HCT116 (cell line): Measurements from ENCODE around the gene CD1C. TPM values are rescaled to one million over a fixed set of nuclear protein-coding genes. Genes with fewer than 3 reads are reported as not detected.
"Not testable (repeated sequence)": the region's sequence is repeated elsewhere in the genome, so short reads cannot be mapped to it uniquely, and the experiment has no call there.

Experiments
- ATAC-seq: fragments of 200-7000 bp; cut with Tn5 transposase; 2 replicates; pipeline ENCODE4 v1.9.1; 2020; ENCODE audit warnings: mild to moderate bottlenecking, moderate library complexity
- BruUV-seq: library from RNA; stranded (reverse); fragments of 400-500 nt; replicated peaks from 2 replicates; lab custom pipeline; 2021; lab: Mats Ljungman, UMichigan
- CTCF ChIA-PET: fragments of 300-600 bp; sonication (Branson Sonifier 250); formaldehyde crosslinking; loops from one replicate; lab custom pipeline; 2021; ENCODE audit warnings: antibody characterized with exemption; lab: Charles Lee
- POLR2A ChIA-PET: fragments of 300-600, 350-600 bp; sonication (Branson Sonifier 250); formaldehyde crosslinking; loops from one replicate; lab custom pipeline; 2021; ENCODE audit warnings: antibody characterized with exemption; lab: Charles Lee
- RAD21 ChIA-PET, 2 experiments: fragments of 300-600 bp; sonication (Branson Sonifier 250); formaldehyde crosslinking; loops; one replicate each; lab custom pipeline; 2023; ENCODE audit warnings: low total read pairs in 2 of 2; ENCODE audit not compliant: uncharacterized antibody in 2 of 2, unreplicated experiment in 2 of 2, low non-redundant PET in 1 of 2; lab: Charles Lee
- DNase-seq: peaks from one replicate; pipeline ENCODE4 v3.0.0-alpha.2; 2010; ENCODE audit warnings: low read depth, low spot score
- H2AFZ ChIP-seq: fragments of 200-600 bp; shearing (Covaris generic), sonication (generic); 2 replicates; pipeline ENCODE4 v1.6.1; 2017; ENCODE audit warnings: low read depth, mixed run types, mixed read lengths, antibody characterized with exemption, low read length; ENCODE audit not compliant: poor library complexity, severe bottlenecking
- H3K27ac ChIP-seq: 2 replicates; pipeline ENCODE4 v1.5.1; 2012; ENCODE audit warnings: low read depth, low read length
- H3K27me3 ChIP-seq: fragments of 200-600 bp; sonication (generic); 2 replicates; pipeline ENCODE4 v1.6.1; 2016; ENCODE audit warnings: mixed run types, low read length, mixed read lengths; ENCODE audit not compliant: insufficient read depth
- H3K36me3 ChIP-seq, 2 experiments: fragments of 200-500 bp in 1 of 2; fragments of 200-600 bp in 1 of 2; sonication (Bioruptor generic) in 1 of 2; sonication (generic) in 1 of 2; 2 replicates each; pipeline versions ENCODE4 v1.5.1 to v1.6.1; 2014 to 2016; ENCODE audit warnings: low read length in 2 of 2, inconsistent platforms in 1 of 2, mixed read lengths in 1 of 2, mixed run types in 1 of 2; ENCODE audit not compliant: insufficient read depth in 2 of 2, control insufficient read depth in 1 of 2
- H3K4me1 ChIP-seq, 2 experiments: fragments of 200-600 bp in 1 of 2; sonication (generic) in 1 of 2; 2 replicates each; pipeline versions ENCODE4 v1.5.1 to v1.6.1; 2012 to 2017; ENCODE audit warnings: low read length in 2 of 2, inconsistent platforms in 1 of 2, mild to moderate bottlenecking in 1 of 2, mixed read lengths in 1 of 2, mixed run types in 1 of 2, moderate library complexity in 1 of 2; ENCODE audit not compliant: insufficient read depth in 2 of 2, control insufficient read depth in 1 of 2
- H3K4me2 ChIP-seq: fragments of 200-600 bp; sonication (generic); 2 replicates; pipeline ENCODE4 v1.6.1; 2017; ENCODE audit warnings: mixed run types, low read length, mixed read lengths
- H3K4me3 ChIP-seq, 2 experiments: fragments of 200-600 bp in 1 of 2; sonication (generic) in 1 of 2; replicated peaks in 1 of 2; 2 replicates each; pipeline ENCODE4 v1.5.1; 2011 to 2016; ENCODE audit warnings: low read length in 2 of 2, control low read depth in 1 of 2, low read depth in 1 of 2, mild to moderate bottlenecking in 1 of 2, mixed read lengths in 1 of 2, mixed run types in 1 of 2
- H3K79me2 ChIP-seq: fragments of 200-600 bp; sonication (generic); 2 replicates; pipeline ENCODE4 v1.6.1; 2017; ENCODE audit warnings: mild to moderate bottlenecking, mixed run types, low read length, moderate library complexity, mixed read lengths; ENCODE audit not compliant: insufficient read depth
- H3K9ac ChIP-seq: fragments of 200-600 bp; sonication (generic); 2 replicates; pipeline ENCODE4 v1.6.1; 2016; ENCODE audit warnings: low read length, mixed read lengths
- H3K9me2 ChIP-seq: fragments of 200-600 bp; sonication (generic), shearing (Covaris generic); 2 replicates; pipeline ENCODE4 v1.6.1; 2017; ENCODE audit warnings: mixed run types, mild to moderate bottlenecking, moderate library complexity; ENCODE audit not compliant: insufficient read depth
- H3K9me3 ChIP-seq, 2 experiments: fragments of 200-500 bp in 1 of 2; fragments of 200-600 bp in 1 of 2; sonication (Bioruptor generic) in 1 of 2; sonication (generic) in 1 of 2; 2 replicates each; pipeline ENCODE4 v1.6.1; 2014 to 2017; ENCODE audit warnings: low read length in 2 of 2, mixed read lengths in 2 of 2, inconsistent platforms in 1 of 2, low read depth in 1 of 2, mild to moderate bottlenecking in 1 of 2, mixed run types in 1 of 2, moderate library complexity in 1 of 2; ENCODE audit not compliant: control insufficient read depth in 1 of 2, insufficient read depth in 1 of 2
- H4K20me1 ChIP-seq: fragments of 200-600 bp; sonication (generic), shearing (Covaris generic); 2 replicates; pipeline ENCODE4 v1.6.1; 2017; ENCODE audit warnings: mixed run types, mild to moderate bottlenecking, moderate library complexity; ENCODE audit not compliant: insufficient read depth
- CTCF ChIP-seq, 3 experiments: fragments of 200-600 bp in 1 of 3; sonication (generic) in 1 of 3; IDR thresholded peaks in 2 of 3; conservative IDR thresholded peaks in 1 of 3; 2 replicates each; pipeline ENCODE4 v1.5.1; 2012 to 2017; ENCODE audit warnings: low read depth in 2 of 3, low read length in 2 of 3, antibody characterized with exemption in 1 of 3, borderline replicate concordance in 1 of 3, control low read depth in 1 of 3, mild to moderate bottlenecking in 1 of 3, mixed read lengths in 1 of 3, mixed run types in 1 of 3, moderate library complexity in 1 of 3; ENCODE audit not compliant: insufficient read depth in 1 of 3
- MAX ChIP-seq: IDR thresholded peaks from 2 replicates; pipeline ENCODE4 v1.6.1; 2012
- POLR2A ChIP-seq: IDR thresholded peaks from 2 replicates; pipeline ENCODE4 v1.7.0; 2011; ENCODE audit warnings: borderline replicate concordance; ENCODE audit not compliant: insufficient read depth, insufficient read length; ENCODE audit errors: extremely low read depth
- RAD21 ChIP-seq: IDR thresholded peaks from 2 replicates; pipeline ENCODE4 v1.6.1; 2012; ENCODE audit warnings: low read depth, mild to moderate bottlenecking
- SIN3A ChIP-seq: IDR thresholded peaks from 2 replicates; pipeline ENCODE4 v1.6.1; 2012; ENCODE audit warnings: low read depth
- SP1 ChIP-seq: IDR thresholded peaks from 2 replicates; pipeline ENCODE4 v1.6.1; 2012; ENCODE audit warnings: low read depth
- SRF ChIP-seq: IDR thresholded peaks from 2 replicates; pipeline ENCODE4 v1.6.1; 2012; ENCODE audit warnings: low read depth
- YY1 ChIP-seq: IDR thresholded peaks from 2 replicates; pipeline ENCODE4 v1.6.1; 2011; ENCODE audit warnings: low read length, low read depth, moderate library complexity, mild to moderate bottlenecking; ENCODE audit not compliant: insufficient replicate concordance; ENCODE audit errors: extremely low read depth
- ZNF274 ChIP-seq: fragments of 200-500 bp; sonication (Bioruptor generic); IDR thresholded peaks from 2 replicates; pipeline ENCODE4 v1.6.1; 2014; ENCODE audit warnings: mild to moderate bottlenecking, low read depth, low read length, inconsistent platforms
- intact Hi-C: fragments of 100-400 bp; cut with micrococcal nuclease; formaldehyde crosslinking; loops from 2 replicates; pipeline ENCODE4 v1.10.0; 2022
- total RNA-seq: library from RNA; stranded (reverse); gene quantifications from one replicate; pipeline ENCODE4 v1.2.1, GENCODE V29; 2021; ENCODE audit not compliant: unreplicated experiment

CD1C gene
- total RNA-seq, 1 experiment from 2014 or later = not detected

GRCh38 chr1:158272681-158273080 is 17.0 kb upstream of the CD1C start:
- ChIA-PET RAD21 (no interaction called here), POLR2A (no interaction called here), CTCF (no interaction called here)
- TF ChIP-seq MAX = no peak
- TF ChIP-seq ZNF274 = no peak
- no peak for DNase-seq
- no peaks in the 10 kb centered on the region for H4K20me1 ChIP-seq
- H2AFZ ChIP-seq = no peak overlapping the region
- peaks cover 4% of the 10 kb centered on the region; the same call in 1 of the 2 replicates for H3K27me3 ChIP-seq
- no peaks in the 10 kb centered on the region for H3K79me2 ChIP-seq
- no peaks in the 10 kb centered on the region for H3K4me1 ChIP-seq
- no peak overlapping the region for H3K4me3 ChIP-seq
- no peaks in the 10 kb centered on the region for H3K9me2 ChIP-seq
- no peaks in the 10 kb centered on the region for H3K36me3 ChIP-seq
- no peak overlapping the region for H3K27ac ChIP-seq
- H3K4me2 ChIP-seq = no peak overlapping the region
- no peaks in the 10 kb centered on the region for H3K9me3 ChIP-seq
- no TSS peak for BruUV-seq
- H3K9ac ChIP-seq = no peak overlapping the region
- intact Hi-C loops = no loop called here
- ATAC-seq = no peak

- no peak overlapping the region for H3K27ac ChIP-seq
- ChIA-PET RAD21 (no interaction called here), POLR2A (no interaction called here), CTCF (no interaction called here)
- H3K36me3 ChIP-seq = no peaks in the 10 kb centered on the region
- no peaks in the 10 kb centered on the region for H4K20me1 ChIP-seq
- no TSS peak for BruUV-seq
- DNase-seq = no peak
- H2AFZ ChIP-seq = no peak overlapping the region
- ATAC-seq = no peak
- no peaks in the 10 kb centered on the region for H3K9me2 ChIP-seq
- H3K4me2 ChIP-seq = no peak overlapping the region
- peaks cover 4% of the 10 kb centered on the region; the same call in 1 of the 2 replicates for H3K27me3 ChIP-seq
- H3K4me1 ChIP-seq = no peaks in the 10 kb centered on the region
- intact Hi-C loops = no loop called here
- no peaks in the 10 kb centered on the region for H3K9me3 ChIP-seq
- TF ChIP-seq POLR2A (no peak), YY1 (no peak), CTCF (IDR thresholded peaks at IDR 0.05 in 2 of 3, conservative IDR thresholded peaks at IDR 0.05 in 1 of 3; ENCODE audit: borderline replicate concordance in 1 of 3, insufficient read depth in 1 of 3, low read depth in 2 of 3, low read length in 2 of 3) (no peak), ZNF274 (no peak), SRF (no peak), SP1 (no peak), SIN3A (no peak), RAD21 (no peak)
- no peak overlapping the region for H3K4me3 ChIP-seq
- no peaks in the 10 kb centered on the region for H3K79me2 ChIP-seq
- no peak overlapping the region for H3K9ac ChIP-seq
These were observed 14.9 kb upstream of the CD1C start for GRCh38 chr1:158274797-158275196.

GRCh38 chr1:158282421-158282820 is 7.3 kb upstream of the CD1C start:
- BruUV-seq, CTCF ChIA-PET, intact Hi-C loops, H3K4me3 ChIP-seq, DNase-seq, RAD21 ChIA-PET, H3K9ac ChIP-seq, ATAC-seq, H3K4me2 ChIP-seq, H2AFZ ChIP-seq, H4K20me1 ChIP-seq, POLR2A ChIA-PET, H3K79me2 ChIP-seq, H3K9me3 ChIP-seq, H3K36me3 ChIP-seq, H3K9me2 ChIP-seq, H3K4me1 ChIP-seq, H3K27ac ChIP-seq: not testable (repeated sequence)
- peaks cover 11% of the 10 kb centered on the region; the same call in 1 of the 2 replicates for H3K27me3 ChIP-seq
